WTC11 (cell line): ENCODE measurements around the gene CHORDC1. TPM values are rescaled to one million over a fixed set of nuclear protein-coding genes. Genes with fewer than 3 reads are reported as not detected.

Experiments used
- CDX4 ChIP-seq: fragments of 250-450 bp; sonication (Bioruptor Pico); IDR thresholded peaks from 2 replicates; pipeline ENCODE4 v1.9.0; 2021; ENCODE audit warnings: moderate library complexity, mild to moderate bottlenecking, inconsistent platforms, borderline replicate concordance
- ETV6 ChIP-seq: sonication (generic); formaldehyde crosslinking; IDR thresholded peaks from 2 replicates; pipeline ENCODE4 v1.8.1; 2022; ENCODE audit warnings: mild to moderate bottlenecking, missing genetic modification reagents
- FOXJ3 ChIP-seq: sonication (generic); formaldehyde crosslinking; IDR thresholded peaks from 2 replicates; pipeline ENCODE4 v1.9.0; 2021; ENCODE audit warnings: missing genetic modification reagents, mild to moderate bottlenecking, borderline replicate concordance
- FOXK1 ChIP-seq: sonication (generic); formaldehyde crosslinking; IDR thresholded peaks from 2 replicates; pipeline ENCODE4 v1.8.0; 2022; ENCODE audit warnings: mild to moderate bottlenecking, moderate library complexity, missing genetic modification reagents
- FOXP4 ChIP-seq: sonication (generic); formaldehyde crosslinking; IDR thresholded peaks from 2 replicates; pipeline ENCODE4 v1.8.0; 2022; ENCODE audit warnings: mild to moderate bottlenecking, missing genetic modification reagents
- GABPB1 ChIP-seq: sonication (generic); formaldehyde crosslinking; IDR thresholded peaks from 2 replicates; pipeline ENCODE4 v1.8.1; 2023; ENCODE audit warnings: mild to moderate bottlenecking, missing genetic modification reagents
- GRHL2 ChIP-seq: fragments of 250-450 bp; sonication (Bioruptor Pico); IDR thresholded peaks from 2 replicates; pipeline ENCODE4 v1.8.0; 2022; ENCODE audit warnings: mild to moderate bottlenecking, moderate library complexity; ENCODE audit not compliant: insufficient replicate concordance, severe bottlenecking
- MYBL2 ChIP-seq: sonication (generic); formaldehyde crosslinking; IDR thresholded peaks from 2 replicates; pipeline ENCODE4 v1.8.1; 2023; ENCODE audit warnings: mild to moderate bottlenecking, moderate library complexity, missing genetic modification reagents
- NFE2L1 ChIP-seq: sonication (generic); formaldehyde crosslinking; IDR thresholded peaks from 2 replicates; pipeline ENCODE4 v1.8.1; 2023; ENCODE audit warnings: missing genetic modification reagents
- PRRX2 ChIP-seq: fragments of 250-450 bp; sonication (Bioruptor Pico); IDR thresholded peaks from 2 replicates; pipeline ENCODE4 v1.8.0; 2021; ENCODE audit warnings: mild to moderate bottlenecking
- SMAD3 ChIP-seq: sonication (generic); formaldehyde crosslinking; IDR thresholded peaks from 2 replicates; pipeline ENCODE4 v1.8.0; 2022; ENCODE audit warnings: missing genetic modification reagents, mild to moderate bottlenecking, borderline replicate concordance
- SOX15 ChIP-seq: fragments of 250-450 bp; sonication (Bioruptor Pico); IDR thresholded peaks from 2 replicates; pipeline ENCODE4 v1.9.0; 2021; ENCODE audit warnings: mild to moderate bottlenecking
- TEAD1 ChIP-seq: sonication (generic); formaldehyde crosslinking; IDR thresholded peaks from 2 replicates; pipeline ENCODE4 v1.8.0; 2022; ENCODE audit warnings: mild to moderate bottlenecking, missing genetic modification reagents
- ZNF138 ChIP-seq: sonication (generic); formaldehyde crosslinking; conservative IDR thresholded peaks from 2 replicates; pipeline ENCODE4 v1.8.1; 2022; ENCODE audit warnings: mild to moderate bottlenecking, moderate library complexity, missing genetic modification reagents
- ZNF232 ChIP-seq: sonication (generic); formaldehyde crosslinking; IDR thresholded peaks from 2 replicates; pipeline ENCODE4 v1.8.0; 2022; ENCODE audit warnings: mild to moderate bottlenecking, missing genetic modification reagents
- ZNF317 ChIP-seq: sonication (generic); formaldehyde crosslinking; IDR thresholded peaks from 2 replicates; pipeline ENCODE4 v1.8.1; 2023; ENCODE audit warnings: low read depth, mild to moderate bottlenecking, moderate library complexity, missing genetic modification reagents, borderline replicate concordance
- total RNA-seq: library from RNA; stranded (reverse); gene quantifications from 3 replicates; pipeline ENCODE4 v1.2.3, GENCODE V29; 2021
- TF ChIP-seq, protein P1 (sequence below): fragments of 250-450 bp; sonication (Bioruptor Pico); IDR thresholded peaks from 2 replicates; pipeline ENCODE4 v1.8.0; 2021; ENCODE audit warnings: mild to moderate bottlenecking
- TF ChIP-seq, protein P2 (sequence below): fragments of 250-450 bp; sonication (Bioruptor Pico); conservative IDR thresholded peaks from 2 replicates; pipeline ENCODE4 v1.9.0; 2021; ENCODE audit warnings: mild to moderate bottlenecking
- TF ChIP-seq, protein P3 (sequence below): sonication (generic); formaldehyde crosslinking; IDR thresholded peaks from 2 replicates; pipeline ENCODE4 v1.8.1; 2022; ENCODE audit warnings: low read depth, missing genetic modification reagents, borderline replicate concordance
- TF ChIP-seq, protein P4 (sequence below): sonication (generic); formaldehyde crosslinking; IDR thresholded peaks from 2 replicates; pipeline ENCODE4 v1.8.1; 2022; ENCODE audit warnings: missing genetic modification reagents, borderline replicate concordance
- TF ChIP-seq, protein P5 (sequence below): sonication (generic); formaldehyde crosslinking; IDR thresholded peaks from 2 replicates; pipeline ENCODE4 v1.8.1; 2022; ENCODE audit warnings: mild to moderate bottlenecking, missing genetic modification reagents, moderate library complexity, borderline replicate concordance
- TF ChIP-seq, protein P6 (sequence below): sonication (generic); formaldehyde crosslinking; IDR thresholded peaks from 2 replicates; pipeline ENCODE4 v1.8.0; 2023; ENCODE audit warnings: mild to moderate bottlenecking, missing genetic modification reagents

CHORDC1 gene
- total RNA-seq, 1 experiment from 2014 or later = 71.8 TPM

- TF ChIP-seq GABPB1 (CRISPR knock-in tag) = peak; percentile 7; the same call in 1 of the 2 replicates
- TF ChIP-seq FOXK1 (CRISPR knock-in tag) = peak; percentile 68
- TF ChIP-seq FOXP4 (CRISPR knock-in tag) = peak; percentile 65; the same call in 1 of the 2 replicates
- TF ChIP-seq FOXJ3 (CRISPR knock-in tag) = no peak
- TF ChIP-seq, protein P1, sequence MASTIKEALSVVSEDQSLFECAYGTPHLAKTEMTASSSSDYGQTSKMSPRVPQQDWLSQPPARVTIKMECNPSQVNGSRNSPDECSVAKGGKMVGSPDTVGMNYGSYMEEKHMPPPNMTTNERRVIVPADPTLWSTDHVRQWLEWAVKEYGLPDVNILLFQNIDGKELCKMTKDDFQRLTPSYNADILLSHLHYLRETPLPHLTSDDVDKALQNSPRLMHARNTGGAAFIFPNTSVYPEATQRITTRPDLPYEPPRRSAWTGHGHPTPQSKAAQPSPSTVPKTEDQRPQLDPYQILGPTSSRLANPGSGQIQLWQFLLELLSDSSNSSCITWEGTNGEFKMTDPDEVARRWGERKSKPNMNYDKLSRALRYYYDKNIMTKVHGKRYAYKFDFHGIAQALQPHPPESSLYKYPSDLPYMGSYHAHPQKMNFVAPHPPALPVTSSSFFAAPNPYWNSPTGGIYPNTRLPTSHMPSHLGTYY = no peak
- no peak for TF ChIP-seq ZNF317 (CRISPR knock-in tag)
- TF ChIP-seq ETV6 = peak; percentile 97
- TF ChIP-seq, protein P2, sequence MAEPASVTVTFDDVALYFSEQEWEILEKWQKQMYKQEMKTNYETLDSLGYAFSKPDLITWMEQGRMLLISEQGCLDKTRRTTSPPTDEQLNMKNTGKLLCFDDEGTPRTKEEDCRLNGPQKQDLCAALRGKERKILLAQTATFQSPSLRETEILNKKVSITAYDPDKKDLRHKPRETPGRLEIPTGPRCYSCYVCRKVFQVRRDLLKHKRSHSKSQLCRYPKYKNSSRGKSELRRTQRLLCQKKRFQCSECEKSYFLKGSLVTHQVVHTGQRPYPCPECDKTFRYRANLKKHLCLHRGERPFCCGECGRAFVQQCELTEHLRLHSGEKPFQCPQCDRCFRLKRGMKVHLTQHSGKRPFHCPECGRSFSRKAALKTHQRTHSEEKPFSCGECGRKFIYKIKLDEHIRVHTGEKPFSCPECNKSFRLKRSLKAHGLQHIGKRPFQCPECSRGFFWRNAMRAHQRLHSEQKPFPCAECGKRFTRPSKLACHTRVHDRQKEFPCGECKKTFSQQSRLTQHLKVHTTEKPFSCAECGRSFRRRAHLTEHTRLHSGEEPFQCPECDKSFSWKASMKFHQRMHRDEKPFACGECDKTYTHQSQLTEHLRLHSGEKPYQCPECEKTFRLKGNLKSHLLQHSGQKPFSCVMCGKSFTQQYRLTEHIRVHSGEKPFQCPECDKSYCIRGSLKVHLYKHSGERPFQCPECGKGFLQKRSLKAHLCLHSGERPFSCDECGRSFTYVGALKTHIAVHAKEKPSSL (CRISPR knock-in tag) = no peak
- TF ChIP-seq ZNF232 (CRISPR knock-in tag) = peak; percentile 74; the same call in 1 of the 2 replicates
- TF ChIP-seq CDX4 = no peak
- TF ChIP-seq GRHL2 (CRISPR knock-in tag) = no peak
- TF ChIP-seq SOX15 (CRISPR knock-in tag) = no peak
- peak; percentile 87; the same call in 1 of the 2 replicates for TF ChIP-seq MYBL2 (CRISPR knock-in tag)
- TF ChIP-seq, protein P3, sequence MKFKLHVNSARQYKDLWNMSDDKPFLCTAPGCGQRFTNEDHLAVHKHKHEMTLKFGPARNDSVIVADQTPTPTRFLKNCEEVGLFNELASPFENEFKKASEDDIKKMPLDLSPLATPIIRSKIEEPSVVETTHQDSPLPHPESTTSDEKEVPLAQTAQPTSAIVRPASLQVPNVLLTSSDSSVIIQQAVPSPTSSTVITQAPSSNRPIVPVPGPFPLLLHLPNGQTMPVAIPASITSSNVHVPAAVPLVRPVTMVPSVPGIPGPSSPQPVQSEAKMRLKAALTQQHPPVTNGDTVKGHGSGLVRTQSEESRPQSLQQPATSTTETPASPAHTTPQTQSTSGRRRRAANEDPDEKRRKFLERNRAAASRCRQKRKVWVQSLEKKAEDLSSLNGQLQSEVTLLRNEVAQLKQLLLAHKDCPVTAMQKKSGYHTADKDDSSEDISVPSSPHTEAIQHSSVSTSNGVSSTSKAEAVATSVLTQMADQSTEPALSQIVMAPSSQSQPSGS (CRISPR knock-in tag) = no peak
- TF ChIP-seq SMAD3 = peak; percentile 82; the same call in 1 of the 2 replicates
- no peak for TF ChIP-seq NFE2L1 (CRISPR knock-in tag)
- TF ChIP-seq TEAD1 (CRISPR knock-in tag) = peak; percentile 52; the same call in 1 of the 2 replicates
- TF ChIP-seq PRRX2 (CRISPR knock-in tag) = no peak
- TF ChIP-seq, protein P4, sequence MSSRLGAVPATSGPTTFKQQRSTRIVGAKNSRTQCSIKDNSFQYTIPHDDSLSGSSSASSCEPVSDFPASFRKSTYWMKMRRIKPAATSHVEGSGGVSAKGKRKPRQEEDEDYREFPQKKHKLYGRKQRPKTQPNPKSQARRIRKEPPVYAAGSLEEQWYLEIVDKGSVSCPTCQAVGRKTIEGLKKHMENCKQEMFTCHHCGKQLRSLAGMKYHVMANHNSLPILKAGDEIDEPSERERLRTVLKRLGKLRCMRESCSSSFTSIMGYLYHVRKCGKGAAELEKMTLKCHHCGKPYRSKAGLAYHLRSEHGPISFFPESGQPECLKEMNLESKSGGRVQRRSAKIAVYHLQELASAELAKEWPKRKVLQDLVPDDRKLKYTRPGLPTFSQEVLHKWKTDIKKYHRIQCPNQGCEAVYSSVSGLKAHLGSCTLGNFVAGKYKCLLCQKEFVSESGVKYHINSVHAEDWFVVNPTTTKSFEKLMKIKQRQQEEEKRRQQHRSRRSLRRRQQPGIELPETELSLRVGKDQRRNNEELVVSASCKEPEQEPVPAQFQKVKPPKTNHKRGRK (CRISPR knock-in tag) = no peak
- TF ChIP-seq, protein P5, sequence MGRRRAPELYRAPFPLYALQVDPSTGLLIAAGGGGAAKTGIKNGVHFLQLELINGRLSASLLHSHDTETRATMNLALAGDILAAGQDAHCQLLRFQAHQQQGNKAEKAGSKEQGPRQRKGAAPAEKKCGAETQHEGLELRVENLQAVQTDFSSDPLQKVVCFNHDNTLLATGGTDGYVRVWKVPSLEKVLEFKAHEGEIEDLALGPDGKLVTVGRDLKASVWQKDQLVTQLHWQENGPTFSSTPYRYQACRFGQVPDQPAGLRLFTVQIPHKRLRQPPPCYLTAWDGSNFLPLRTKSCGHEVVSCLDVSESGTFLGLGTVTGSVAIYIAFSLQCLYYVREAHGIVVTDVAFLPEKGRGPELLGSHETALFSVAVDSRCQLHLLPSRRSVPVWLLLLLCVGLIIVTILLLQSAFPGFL (CRISPR knock-in tag) = no peak
- no peak for TF ChIP-seq ZNF138 (CRISPR knock-in tag)
- TF ChIP-seq, protein P6, sequence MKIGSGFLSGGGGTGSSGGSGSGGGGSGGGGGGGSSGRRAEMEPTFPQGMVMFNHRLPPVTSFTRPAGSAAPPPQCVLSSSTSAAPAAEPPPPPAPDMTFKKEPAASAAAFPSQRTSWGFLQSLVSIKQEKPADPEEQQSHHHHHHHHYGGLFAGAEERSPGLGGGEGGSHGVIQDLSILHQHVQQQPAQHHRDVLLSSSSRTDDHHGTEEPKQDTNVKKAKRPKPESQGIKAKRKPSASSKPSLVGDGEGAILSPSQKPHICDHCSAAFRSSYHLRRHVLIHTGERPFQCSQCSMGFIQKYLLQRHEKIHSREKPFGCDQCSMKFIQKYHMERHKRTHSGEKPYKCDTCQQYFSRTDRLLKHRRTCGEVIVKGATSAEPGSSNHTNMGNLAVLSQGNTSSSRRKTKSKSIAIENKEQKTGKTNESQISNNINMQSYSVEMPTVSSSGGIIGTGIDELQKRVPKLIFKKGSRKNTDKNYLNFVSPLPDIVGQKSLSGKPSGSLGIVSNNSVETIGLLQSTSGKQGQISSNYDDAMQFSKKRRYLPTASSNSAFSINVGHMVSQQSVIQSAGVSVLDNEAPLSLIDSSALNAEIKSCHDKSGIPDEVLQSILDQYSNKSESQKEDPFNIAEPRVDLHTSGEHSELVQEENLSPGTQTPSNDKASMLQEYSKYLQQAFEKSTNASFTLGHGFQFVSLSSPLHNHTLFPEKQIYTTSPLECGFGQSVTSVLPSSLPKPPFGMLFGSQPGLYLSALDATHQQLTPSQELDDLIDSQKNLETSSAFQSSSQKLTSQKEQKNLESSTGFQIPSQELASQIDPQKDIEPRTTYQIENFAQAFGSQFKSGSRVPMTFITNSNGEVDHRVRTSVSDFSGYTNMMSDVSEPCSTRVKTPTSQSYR (CRISPR knock-in tag) = no peak
Observed at GRCh38 chr11:90222459-90223247, at the start of gene CHORDC1 (continued).
